GM13977 (cell line): Measurements from ENCODE around the gene CROCC2.

Source experiments
- DNase-seq: peaks from one replicate; pipeline ENCODE4 v3.0.0; 2012; ENCODE audit warnings: low spot score
- CTCF ChIP-seq: IDR thresholded peaks from 2 replicates; pipeline ENCODE4 v1.5.1; 2012; ENCODE audit warnings: mild to moderate bottlenecking, control low read depth; ENCODE audit not compliant: insufficient read depth; ENCODE audit errors: extremely low read depth, missing control alignments
- in situ Hi-C: fragments of 300-500 bp; cut with MboI; formaldehyde crosslinking; loops from one replicate; pipeline ENCODE4 v1.12.0; 2022; ENCODE audit warnings: low sequenced_read_pairs, low pct_unique_long_range_greater_than_20kb, mixed read lengths, inconsistent platforms; ENCODE audit not compliant: unreplicated experiment

Gene CROCC2

GRCh38 chr2:241003830-241004564, 97.9 kb downstream of the CROCC2 start:
- in situ Hi-C loops, result no loop called here
- no peak for TF ChIP-seq CTCF
- no peak for DNase-seq

- no peak for TF ChIP-seq CTCF
- in situ Hi-C loops, result no loop called here
- no peak for DNase-seq
Observed at GRCh38 chr2:241005569-241005968, 99.4 kb downstream of the CROCC2 start.

GRCh38 chr2:241006412-241006811, 100.3 kb downstream of the CROCC2 start:
- in situ Hi-C loops, result no loop called here
- DNase-seq, result no peak
- TF ChIP-seq CTCF, result no peak

- in situ Hi-C loops, result no loop called here
- TF ChIP-seq CTCF, result no peak
Observed at GRCh38 chr2:241007111-241007510, 101.0 kb downstream of the CROCC2 start.

GRCh38 chr2:241007880-241008710, 102.0 kb downstream of the CROCC2 start:
- in situ Hi-C loops, result no loop called here
- TF ChIP-seq CTCF, result no peak
- DNase-seq, result no peak

More at GRCh38 chr2:241007111-241007510, 101.0 kb downstream of the CROCC2 start:
- no peak for DNase-seq

GRCh38 chr2:241008711-241009121, 102.6 kb downstream of the CROCC2 start:
- no peak for TF ChIP-seq CTCF
- in situ Hi-C loops, result no loop called here
- no peak for DNase-seq
